DOHH2 (cell line): ENCODE measurements around the gene TVP23B.
A peak's percentile ranks its signal among the peaks of the same experiment; 100 is the strongest.
"Not testable (repeated sequence)": the region's sequence is repeated elsewhere in the genome, so short reads cannot be mapped to it uniquely, and the experiment has no call there.

Experiments
- H3F3A ChIP-seq: fragments of 200-600 bp; sonication (generic), shearing (Covaris generic); 2 replicates; pipeline ENCODE4 v1.6.0; 2016; ENCODE audit warnings: antibody characterized with exemption, mild to moderate bottlenecking; ENCODE audit not compliant: control insufficient read depth, insufficient read depth
- H3K27ac ChIP-seq: fragments of 200-600 bp; sonication (generic); 2 replicates; pipeline ENCODE4 v1.5.1; 2014; ENCODE audit warnings: low read depth, mild to moderate bottlenecking, low read length, moderate library complexity
- H3K27me3 ChIP-seq: fragments of 200-600 bp; sonication (generic); 2 replicates; pipeline ENCODE4 v1.6.1; 2014; ENCODE audit warnings: mild to moderate bottlenecking, low read length, mixed read lengths; ENCODE audit not compliant: control insufficient read depth
- H3K36me3 ChIP-seq: fragments of 200-600 bp; sonication (generic); 2 replicates; pipeline ENCODE4 v1.6.1; 2014; ENCODE audit warnings: mild to moderate bottlenecking, low read length, moderate library complexity, mixed read lengths; ENCODE audit not compliant: control insufficient read depth
- H3K4me1 ChIP-seq: fragments of 200-600 bp; sonication (generic); 2 replicates; pipeline ENCODE4 v1.6.1; 2014; ENCODE audit warnings: mild to moderate bottlenecking, low read length, mixed read lengths; ENCODE audit not compliant: control insufficient read depth
- H3K4me2 ChIP-seq: fragments of 200-600 bp; sonication (generic); 2 replicates; pipeline ENCODE4 v1.6.0; 2014; ENCODE audit warnings: mild to moderate bottlenecking, low read length, moderate library complexity
- H3K4me3 ChIP-seq: fragments of 200-600 bp; sonication (generic); 2 replicates; pipeline ENCODE4 v1.5.1; 2014; ENCODE audit warnings: mild to moderate bottlenecking, low read length, mixed read lengths
- H3K79me2 ChIP-seq: fragments of 200-600 bp; sonication (generic); 2 replicates; pipeline ENCODE4 v1.6.1; 2014; ENCODE audit warnings: mild to moderate bottlenecking, low read length, mixed read lengths; ENCODE audit not compliant: control insufficient read depth
- H3K9me2 ChIP-seq: fragments of 200-600 bp; sonication (generic); replicated peaks from 2 replicates; pipeline ENCODE4 v1.6.1; 2014; ENCODE audit warnings: mild to moderate bottlenecking, low read length, mixed read lengths; ENCODE audit not compliant: control insufficient read depth
- H3K9me3 ChIP-seq: fragments of 200-600 bp; sonication (generic); 2 replicates; pipeline ENCODE4 v1.6.1; 2014; ENCODE audit warnings: antibody characterized with exemption, low read length, mixed read lengths; ENCODE audit not compliant: control insufficient read depth, insufficient read depth
- H4K20me1 ChIP-seq: fragments of 200-600 bp; sonication (generic); 2 replicates; pipeline ENCODE4 v1.6.0; 2014; ENCODE audit warnings: low read depth, mild to moderate bottlenecking, antibody characterized with exemption, low read length, moderate library complexity; ENCODE audit not compliant: control insufficient read depth, insufficient read depth
- EZH2phosphoT487 ChIP-seq: fragments of 200-600 bp; sonication (generic); IDR thresholded peaks from 2 replicates; pipeline ENCODE4 v1.6.1; 2017; ENCODE audit warnings: borderline replicate concordance, mild to moderate bottlenecking, antibody characterized with exemption, low read length, moderate library complexity, mixed read lengths
- TF ChIP-seq, protein P1 (sequence below): fragments of 200-600 bp; sonication (generic); IDR thresholded peaks from one replicate; pipeline ENCODE4 v1.5.1; 2014; ENCODE audit warnings: antibody characterized with exemption, mild to moderate bottlenecking, low read depth, low read length; ENCODE audit not compliant: poor library complexity, severe bottlenecking

TVP23B gene

GRCh38 chr17:18816489-18817371 lies 35.7 kb downstream of the TVP23B start:
- not testable (repeated sequence) for H3F3A ChIP-seq, H3K79me2 ChIP-seq, H3K9me3 ChIP-seq, H3K9me2 ChIP-seq, H3K4me2 ChIP-seq, H3K27me3 ChIP-seq, H3K36me3 ChIP-seq, H4K20me1 ChIP-seq, H3K27ac ChIP-seq, H3K4me3 ChIP-seq
- TF ChIP-seq, protein P1, sequence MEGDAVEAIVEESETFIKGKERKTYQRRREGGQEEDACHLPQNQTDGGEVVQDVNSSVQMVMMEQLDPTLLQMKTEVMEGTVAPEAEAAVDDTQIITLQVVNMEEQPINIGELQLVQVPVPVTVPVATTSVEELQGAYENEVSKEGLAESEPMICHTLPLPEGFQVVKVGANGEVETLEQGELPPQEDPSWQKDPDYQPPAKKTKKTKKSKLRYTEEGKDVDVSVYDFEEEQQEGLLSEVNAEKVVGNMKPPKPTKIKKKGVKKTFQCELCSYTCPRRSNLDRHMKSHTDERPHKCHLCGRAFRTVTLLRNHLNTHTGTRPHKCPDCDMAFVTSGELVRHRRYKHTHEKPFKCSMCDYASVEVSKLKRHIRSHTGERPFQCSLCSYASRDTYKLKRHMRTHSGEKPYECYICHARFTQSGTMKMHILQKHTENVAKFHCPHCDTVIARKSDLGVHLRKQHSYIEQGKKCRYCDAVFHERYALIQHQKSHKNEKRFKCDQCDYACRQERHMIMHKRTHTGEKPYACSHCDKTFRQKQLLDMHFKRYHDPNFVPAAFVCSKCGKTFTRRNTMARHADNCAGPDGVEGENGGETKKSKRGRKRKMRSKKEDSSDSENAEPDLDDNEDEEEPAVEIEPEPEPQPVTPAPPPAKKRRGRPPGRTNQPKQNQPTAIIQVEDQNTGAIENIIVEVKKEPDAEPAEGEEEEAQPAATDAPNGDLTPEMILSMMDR, result peak; percentile 47
- peaks cover 14% of the 10 kb centered on the region for H3K4me1 ChIP-seq

GRCh38 chr17:18821430-18821829 lies 40.4 kb downstream of the TVP23B start:
- H3K36me3 ChIP-seq, result not testable (repeated sequence)

DNA sequence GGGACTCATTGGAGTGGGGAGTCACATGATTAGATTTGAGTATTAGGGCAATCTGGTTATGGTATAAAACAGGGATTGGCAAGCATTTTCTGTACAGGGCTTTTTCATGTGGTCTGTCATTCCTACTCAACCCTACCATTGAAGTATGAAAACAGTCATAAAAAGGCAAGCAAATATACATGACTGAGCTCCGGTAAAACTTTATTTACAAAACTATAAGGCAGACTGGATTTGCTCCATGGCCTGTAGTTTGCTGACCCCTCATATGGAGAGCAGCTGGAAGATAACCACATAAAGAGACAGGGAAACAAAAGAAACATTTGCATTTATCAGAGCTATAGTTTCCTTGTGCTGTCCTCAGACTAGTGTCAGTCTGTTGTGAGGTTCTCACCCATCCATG lies 46.6 kb downstream of the TVP23B start:
- not testable (repeated sequence) for H3K4me1 ChIP-seq, H3K9me3 ChIP-seq, H3K27me3 ChIP-seq, H3K4me3 ChIP-seq, H3K4me2 ChIP-seq, H3F3A ChIP-seq, H3K27ac ChIP-seq, H4K20me1 ChIP-seq, H3K9me2 ChIP-seq, H3K36me3 ChIP-seq, H3K79me2 ChIP-seq

More at GRCh38 chr17:18821430-18821829, 40.4 kb downstream of the TVP23B start:
- not testable (repeated sequence) for H3K27me3 ChIP-seq, H3K4me2 ChIP-seq, H4K20me1 ChIP-seq, H3K79me2 ChIP-seq, H3K9me2 ChIP-seq, H3K27ac ChIP-seq, H3K9me3 ChIP-seq, H3F3A ChIP-seq, H3K4me3 ChIP-seq
- peaks cover 13% of the 10 kb centered on the region for H3K4me1 ChIP-seq

DNA sequence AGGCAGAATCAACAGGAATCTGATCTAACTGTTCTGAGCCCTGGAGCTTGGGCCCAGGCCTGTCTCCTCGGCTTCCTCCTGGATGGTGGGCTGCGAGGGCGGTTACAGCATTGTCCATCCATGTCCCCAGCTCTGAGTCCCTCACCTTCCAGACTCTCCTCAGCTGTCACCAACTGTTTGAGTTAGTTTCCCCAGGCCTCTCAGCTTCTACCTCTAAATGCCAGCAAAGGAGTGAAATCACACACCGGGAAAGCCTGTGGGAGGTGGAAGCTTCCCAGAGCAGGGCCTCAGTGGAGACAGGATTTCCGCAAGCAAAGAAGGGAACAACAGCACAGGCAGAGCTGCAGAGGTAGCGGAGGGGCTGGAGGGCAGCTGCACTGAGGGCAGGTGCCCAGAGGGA lies 67.5 kb downstream of the TVP23B start:
- H3K9me3 ChIP-seq, result no peaks in the 10 kb centered on the region
- H3K4me1 ChIP-seq, result peaks cover 37% of the 10 kb centered on the region
- no peak overlapping the region for H3K27ac ChIP-seq
- no peaks in the 10 kb centered on the region for H4K20me1 ChIP-seq
- peak overlapping the region; percentile 32 for H3K4me2 ChIP-seq
- H3K9me2 ChIP-seq, result no peaks in the 10 kb centered on the region
- H3K36me3 ChIP-seq, result peaks cover 41% of the 10 kb centered on the region
- peaks cover 57% of the 10 kb centered on the region for H3K79me2 ChIP-seq
- H3K4me3 ChIP-seq, result peak overlapping the region; percentile 5; the same call in 1 of the 2 replicates
- TF ChIP-seq EZH2phosphoT487, result no peak
- TF ChIP-seq, protein P1, result no peak
- H3F3A ChIP-seq, result peaks cover 3% of the 10 kb centered on the region
- no peaks in the 10 kb centered on the region for H3K27me3 ChIP-seq
